GM10248 (cell line): Measurements from ENCODE around the gene POFUT1.

Source experiments
- CTCF ChIA-PET: fragments of 300-600 bp; sonication (Branson Sonifier 250); formaldehyde crosslinking; extraction: SDS; loops from one replicate; lab custom pipeline; 2021; ENCODE audit warnings: antibody characterized with exemption; lab: Yijun Ruan, JAX
- POLR2A ChIA-PET: fragments of 350-650 bp; sonication (Branson Sonifier 250); formaldehyde crosslinking; extraction: SDS; loops from one replicate; lab custom pipeline; 2020; ENCODE audit warnings: antibody characterized with exemption; lab: Yijun Ruan, JAX
- DNase-seq: peaks from one replicate; pipeline ENCODE4 v3.0.0; 2012; ENCODE audit errors: extremely low spot score
- TF ChIP-seq, protein P1 (sequence below): IDR thresholded peaks from 2 replicates; pipeline ENCODE4 v1.5.1; 2012; ENCODE audit warnings: mild to moderate bottlenecking, low read depth; ENCODE audit errors: extremely low read depth, missing control alignments, control extremely low read depth

POFUT1 gene

DNA sequence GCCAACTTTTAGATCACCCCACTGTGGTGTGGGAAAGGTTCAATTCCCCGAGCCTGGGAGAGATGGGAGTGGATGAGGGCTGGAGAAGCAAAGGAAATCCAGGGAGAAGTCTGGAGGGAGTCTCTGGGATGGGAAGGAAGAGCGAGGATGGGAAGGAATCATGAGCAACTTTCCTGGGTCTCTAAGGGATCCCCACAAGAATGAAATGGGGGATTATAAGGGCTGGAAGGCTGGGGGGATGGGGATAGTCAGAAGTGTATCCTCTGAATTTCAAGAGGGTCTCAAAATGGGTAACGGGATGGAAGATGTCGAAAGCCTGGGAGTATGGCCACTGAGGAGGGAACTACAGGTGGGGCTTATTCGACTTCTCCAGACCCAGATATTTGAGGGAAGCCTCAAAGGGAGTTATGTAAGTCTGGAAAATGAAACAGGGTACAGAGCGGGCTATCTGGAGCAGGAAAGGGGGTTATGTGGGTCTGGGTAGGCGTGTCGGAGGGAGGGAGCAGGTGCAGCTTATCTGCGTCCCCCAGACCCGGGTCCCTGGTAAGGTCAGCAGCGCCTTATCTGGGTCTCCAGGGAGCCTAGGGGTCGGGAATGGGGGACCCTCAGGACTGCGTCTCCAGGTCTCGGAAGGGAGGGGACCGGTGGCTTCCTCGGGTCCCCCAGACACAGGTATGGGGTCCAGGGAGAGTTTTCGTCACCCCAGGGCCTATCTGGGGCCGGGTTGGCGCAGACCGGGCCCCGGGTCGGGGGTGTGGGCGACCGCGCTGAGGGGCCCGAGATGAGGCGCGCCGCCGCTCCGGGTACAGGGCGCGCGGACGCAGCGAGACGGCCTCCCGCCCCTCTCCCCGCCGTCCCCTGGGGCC is 687 bp upstream of the POFUT1 start:
- ChIA-PET POLR2A (interaction anchor here (0.6 kb wide), 1 partner anchor 78 kb away, joined by 7 read pairs; no protein-coding TSS in a partner anchor), CTCF (no interaction called here)
- TF ChIP-seq, protein P1, sequence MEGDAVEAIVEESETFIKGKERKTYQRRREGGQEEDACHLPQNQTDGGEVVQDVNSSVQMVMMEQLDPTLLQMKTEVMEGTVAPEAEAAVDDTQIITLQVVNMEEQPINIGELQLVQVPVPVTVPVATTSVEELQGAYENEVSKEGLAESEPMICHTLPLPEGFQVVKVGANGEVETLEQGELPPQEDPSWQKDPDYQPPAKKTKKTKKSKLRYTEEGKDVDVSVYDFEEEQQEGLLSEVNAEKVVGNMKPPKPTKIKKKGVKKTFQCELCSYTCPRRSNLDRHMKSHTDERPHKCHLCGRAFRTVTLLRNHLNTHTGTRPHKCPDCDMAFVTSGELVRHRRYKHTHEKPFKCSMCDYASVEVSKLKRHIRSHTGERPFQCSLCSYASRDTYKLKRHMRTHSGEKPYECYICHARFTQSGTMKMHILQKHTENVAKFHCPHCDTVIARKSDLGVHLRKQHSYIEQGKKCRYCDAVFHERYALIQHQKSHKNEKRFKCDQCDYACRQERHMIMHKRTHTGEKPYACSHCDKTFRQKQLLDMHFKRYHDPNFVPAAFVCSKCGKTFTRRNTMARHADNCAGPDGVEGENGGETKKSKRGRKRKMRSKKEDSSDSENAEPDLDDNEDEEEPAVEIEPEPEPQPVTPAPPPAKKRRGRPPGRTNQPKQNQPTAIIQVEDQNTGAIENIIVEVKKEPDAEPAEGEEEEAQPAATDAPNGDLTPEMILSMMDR = no peak
- DNase-seq = no peak

DNA sequence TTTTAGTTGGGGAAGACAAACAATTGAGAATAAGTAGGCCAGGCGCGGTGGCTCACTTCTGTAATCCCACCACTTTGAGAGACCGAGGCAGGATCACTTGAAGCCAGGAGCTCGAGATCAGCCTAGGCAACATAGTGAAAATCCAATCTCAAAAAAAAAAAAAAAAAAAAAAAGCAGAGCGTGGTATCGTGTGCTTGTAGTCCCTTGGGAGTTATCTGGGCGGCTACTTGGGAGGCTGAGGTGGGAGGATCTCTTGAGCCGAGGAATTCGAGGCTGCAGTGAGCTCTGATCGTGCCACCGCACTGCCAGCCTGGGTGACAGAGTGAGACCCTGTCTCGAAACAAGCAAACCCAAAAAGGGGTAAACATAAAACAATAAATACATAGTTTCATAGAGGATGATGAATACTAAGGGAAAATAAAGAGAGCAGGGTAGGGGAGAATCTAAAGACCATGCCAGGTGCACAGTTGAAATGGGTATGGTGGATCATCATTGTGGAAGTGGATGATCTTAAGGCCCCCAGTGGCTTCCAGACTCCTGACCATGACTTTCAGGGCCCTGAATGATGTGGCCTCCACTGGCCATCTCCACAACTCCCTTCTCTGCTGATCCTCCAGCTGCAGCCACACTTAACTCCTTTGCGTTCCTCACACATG is 947 bp downstream of the POFUT1 start:
- ChIA-PET POLR2A (no interaction called here), CTCF (no interaction called here)
- no peak for DNase-seq
- TF ChIP-seq, protein P1 = no peak

DNA sequence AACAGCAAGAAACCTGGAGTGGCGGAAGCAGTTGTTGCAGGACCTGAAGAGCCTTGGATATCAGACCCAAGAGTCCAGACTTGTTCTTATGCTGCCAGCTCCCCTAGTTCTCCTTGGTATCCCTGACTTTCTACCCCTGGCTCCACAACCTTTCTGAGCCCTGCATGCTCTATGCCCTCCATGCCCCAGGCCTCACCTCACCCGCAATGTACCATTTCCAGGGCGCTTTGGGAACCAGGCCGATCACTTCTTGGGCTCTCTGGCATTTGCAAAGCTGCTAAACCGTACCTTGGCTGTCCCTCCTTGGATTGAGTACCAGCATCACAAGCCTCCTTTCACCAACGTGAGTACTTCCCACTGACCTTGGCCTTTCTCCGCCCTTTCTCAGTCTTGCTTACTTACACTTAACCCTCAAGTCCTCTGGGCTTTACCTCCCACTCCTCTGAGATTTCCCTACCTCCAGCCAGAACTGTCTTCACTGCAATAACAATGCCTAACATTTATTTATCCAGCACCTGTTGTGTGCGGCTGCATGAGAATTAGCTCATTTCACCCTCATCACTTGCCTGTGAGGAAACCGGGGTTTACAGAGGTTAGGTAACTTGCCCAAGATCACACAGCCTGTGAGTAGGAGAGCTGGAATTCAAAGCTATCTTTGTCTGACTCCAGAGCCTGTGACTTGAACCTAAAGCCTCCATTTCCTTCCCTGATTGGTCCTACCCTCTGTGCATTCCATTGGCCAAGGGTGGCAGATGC is 2.3 kb downstream of the POFUT1 start:
- ChIA-PET POLR2A (no interaction called here), CTCF (no interaction called here)
- no peak for DNase-seq
- TF ChIP-seq, protein P1 = no peak

DNA sequence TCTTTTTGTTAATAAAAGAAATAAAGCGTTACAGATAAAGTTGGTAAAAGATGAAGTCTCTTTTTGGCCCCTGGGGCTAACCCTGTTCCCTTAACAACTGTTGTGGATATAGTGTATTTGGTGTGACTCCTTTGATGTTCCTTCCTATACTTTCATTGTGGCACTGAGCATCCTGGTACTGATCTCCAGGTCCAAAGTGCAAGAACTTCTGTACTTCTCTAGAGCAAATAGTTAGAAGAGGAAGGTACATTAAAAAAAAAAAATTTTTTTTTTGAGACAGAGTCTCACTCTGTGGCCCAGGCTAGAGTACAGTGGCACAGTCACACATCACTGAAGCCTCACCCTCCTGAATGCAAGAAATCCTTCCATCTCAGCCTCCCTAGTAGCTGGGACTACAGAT is 6.2 kb downstream of the POFUT1 start:
- ChIA-PET CTCF (interaction anchor here (1.1 to 1.7 kb wide), 3 partner anchors 9 to 72 kb away, joined by 3 to 7 read pairs (median 3); no protein-coding TSS in a partner anchor), POLR2A (no interaction called here)
- TF ChIP-seq, protein P1 = no peak
- no peak for DNase-seq

DNA sequence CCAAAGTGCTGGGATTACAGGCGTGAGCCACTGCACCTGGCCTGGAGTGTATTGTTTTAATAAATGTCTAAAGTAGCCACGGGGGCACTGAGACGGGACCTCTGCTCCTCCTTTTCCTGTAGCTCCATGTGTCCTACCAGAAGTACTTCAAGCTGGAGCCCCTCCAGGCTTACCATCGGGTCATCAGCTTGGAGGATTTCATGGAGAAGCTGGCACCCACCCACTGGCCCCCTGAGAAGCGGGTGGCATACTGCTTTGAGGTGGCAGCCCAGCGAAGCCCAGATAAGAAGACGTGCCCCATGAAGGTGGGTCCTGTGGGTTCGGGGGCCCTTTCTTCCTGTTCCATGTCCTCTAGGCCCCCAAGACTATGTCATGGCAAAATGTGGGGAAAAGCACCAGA is 7.5 kb downstream of the POFUT1 start:
- DNase-seq = no peak
- POLR2A ChIA-PET = no interaction called here
- CTCF ChIA-PET = interaction anchor here (1.0 kb wide), 1 partner anchor 29 kb away, joined by 3 read pairs; no protein-coding TSS in a partner anchor
- TF ChIP-seq, protein P1 = no peak

DNA sequence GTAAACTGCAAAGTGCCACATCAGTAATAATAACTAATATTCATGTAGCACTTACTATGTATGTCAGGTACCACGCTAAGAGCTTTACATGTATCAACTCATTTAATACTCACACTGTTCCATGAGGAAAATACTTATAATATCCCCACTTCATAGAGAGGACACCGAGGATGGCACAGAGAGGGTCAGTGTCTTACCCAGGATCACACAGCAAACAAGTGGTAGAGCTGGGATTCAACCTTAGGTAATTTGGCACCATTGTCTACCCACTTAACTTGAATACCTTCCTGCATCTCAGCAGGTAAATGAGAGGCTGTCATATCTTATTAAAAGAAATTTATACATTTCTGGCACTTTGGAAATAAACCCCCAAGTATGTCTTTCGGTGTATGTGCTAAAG is 8.0 kb downstream of the POFUT1 start:
- TF ChIP-seq, protein P1 = no peak
- DNase-seq = no peak
- ChIA-PET POLR2A (no interaction called here), CTCF (interaction anchor here (1.0 to 1.8 kb wide), 2 partner anchors 9 to 28 kb away, joined by 3 to 4 read pairs; no protein-coding TSS in a partner anchor)
